Heart right ventricle (tissue), 16 donors: ENCODE measurements around the gene BCAS4. TPM values are rescaled to one million over a fixed set of nuclear protein-coding genes. Genes with fewer than 3 reads are reported as not detected.
"Not testable (repeated sequence)": the region's sequence is repeated elsewhere in the genome, so short reads cannot be mapped to it uniquely, and the experiment has no call there.

Experiments
- ATAC-seq, 8 donors: fragments of 200-7000 bp; cut with Tn5 transposase; one replicate each; pipeline ENCODE4 v1.9.1; 2020; ENCODE audit warnings: mild to moderate bottlenecking in 8 of 8, moderate library complexity in 8 of 8, moderate number of reproducible peaks in 1 of 8
- DNase-seq, 2 donors: peaks; one replicate each; pipeline ENCODE4 v3.0.0-alpha.2; 2020
- H3K27ac ChIP-seq, 10 donors: fragments of 200-600 bp; sonication (generic) in 2 of 10; one replicate each; pipeline versions ENCODE4 v1.5.0 to v1.8.0; 2020 to 2022; ENCODE audit warnings: mild to moderate bottlenecking in 3 of 10
- H3K27me3 ChIP-seq, 7 donors: fragments of 200-600 bp; one replicate each; pipeline ENCODE4 v1.8.0; 2021 to 2022; ENCODE audit warnings: mild to moderate bottlenecking in 2 of 7
- H3K36me3 ChIP-seq, 9 donors: fragments of 200-600 bp; sonication (generic) in 1 of 9; one replicate each; pipeline versions ENCODE4 v1.5.0 to v1.8.0; 2020 to 2022; ENCODE audit warnings: mild to moderate bottlenecking in 2 of 9
- H3K4me1 ChIP-seq, 9 donors: fragments of 200-600 bp; sonication (generic) in 1 of 9; one replicate each; pipeline versions ENCODE4 v1.5.0 to v1.8.0; 2020 to 2022; ENCODE audit warnings: mild to moderate bottlenecking in 4 of 9
- H3K4me3 ChIP-seq, 10 donors: fragments of 200-600 bp; sonication (generic) in 2 of 10; one replicate each; pipeline versions ENCODE4 v1.5.0 to v1.8.0; 2020 to 2022; ENCODE audit warnings: mild to moderate bottlenecking in 7 of 10, moderate library complexity in 2 of 10
- H3K9me3 ChIP-seq, 11 donors: fragments of 200-600 bp in 10 of 11; sonication (generic) in 2 of 11; one replicate each; pipeline versions ENCODE4 v1.5.0 to v1.8.0; 2013 to 2022; ENCODE audit warnings: mild to moderate bottlenecking in 2 of 11, control low read depth in 1 of 11, moderate library complexity in 1 of 11
- CTCF ChIP-seq, 9 donors: fragments of 200-600 bp; sonication (generic) in 2 of 9; IDR thresholded peaks; one replicate each; pipeline versions ENCODE4 v1.5.0 to v1.8.0; 2021 to 2022; ENCODE audit warnings: antibody characterized with exemption in 9 of 9, mild to moderate bottlenecking in 5 of 9, moderate library complexity in 1 of 9
- WGBS, 2 donors: extraction: QIAGEN DNeasy Blood & Tissue Kit; methylation state at CpG; one replicate each; pipeline ENCODE4 v1.1.7; 2013; ENCODE audit warnings: inconsistent platforms in 1 of 2; 5-methylcytosine and 5-hydroxymethylcytosine counted together
- intact Hi-C, 10 donors: fragments of 100-400 bp; cut with DNase I; formaldehyde crosslinking; loops; one replicate each; pipeline versions ENCODE4 v1.11.1 to v1.14.2; 2022
- polyA plus RNA-seq, 2 donors: library from polyadenylated mRNA; stranded (reverse); fragments of 200-250 nt; gene quantifications; one replicate each; pipeline ENCODE4 v1.2.3, GENCODE V29; 2013
- total RNA-seq, 10 donors: library from RNA; stranded (reverse); fragmentation: NEBNext Ultra II Directional in 3 of 10; extraction: Animal tissue kit (Norgen Biotek cat#: 25700) in 3 of 10; gene quantifications; one replicate each; pipeline versions ENCODE4 v1.2.1 to v1.2.4, GENCODE V29; 2021 to 2023
- donor health status: Arrhythmogenic right ventricular cardiomyopathy.
- donor health status: ischemic (EF 13 %, LVEDD 7.1; RV severe dilation, severe dysfunction).
- donor health status: healthy with polysubstance abuse.
- donor health status: DM: no; HTN: yes; CAD: no.
- donor health status: DM: no; HTN: no; CAD: no.
- donor health status: ischemic (EF 25% LVEDD 6.9; RV normal size, moderate dysfunction).
- donor health status: ischemic (EF 25% LVEDD 5.7; RV mildly dilated, moderate dysfunction).
- donor health status: healthy.
- donor health status: DM: yes; HTN: yes; CAD: no.
- donor health status: Ischemic cardiomyopathy.
- donor health status: ischemic (EF 35%, LVEDD 5.7; RV mildly dilated, moderate dysfunction).
- donor health status: nonischemic (EF 11% LVEDD 7.7; RV severe dilation, severe dysfunction).
- donor health status: DM: yes; HTN: yes; CAD: no.
- donor health status: PGD.
- donor health status: ischemic (EF 29% LVEDD 5.4; RV normal size, mild dysfunction).
- donor health status: nonischemic (EF 23%, LVEDD 6.1; RV moderate dilation, normal function).

The BCAS4 gene
- total and polyA plus RNA-seq, 12 donors = 0.54 to 3.6 (median 2.2) TPM

- no peak for ATAC-seq
- intact Hi-C loops = no loop called here
- 74 to 76% methylated on average over 2 of the region's 2 CpGs for WGBS, 2 donors
Observed at GRCh38 chr20:50777373-50777772, 17.5 kb upstream of the BCAS4 start.

GRCh38 chr20:50778994-50779393, 15.9 kb upstream of the BCAS4 start:
- H3K27ac ChIP-seq, H3K36me3 ChIP-seq, ATAC-seq, DNase-seq, H3K27me3 ChIP-seq, H3K4me3 ChIP-seq, intact Hi-C loops, H3K4me1 ChIP-seq, H3K9me3 ChIP-seq: not testable (repeated sequence)
- 91 to 96% methylated on average over 8 of the region's 8 CpGs for WGBS, 2 donors

More at GRCh38 chr20:50777373-50777772, 17.5 kb upstream of the BCAS4 start:
- H3K36me3 ChIP-seq = no peaks in the 10 kb centered on the region
- no peak overlapping the region for H3K4me3 ChIP-seq
- H3K27ac ChIP-seq = no peak overlapping the region
- H3K27me3 ChIP-seq = peaks cover 0 to 7% (median 6%) of the 10 kb centered on the region in 7 donors
- no peaks in the 10 kb centered on the region for H3K9me3 ChIP-seq
- no peak for DNase-seq
- H3K4me1 ChIP-seq = no peaks in the 10 kb centered on the region
- no peak for TF ChIP-seq CTCF (IDR thresholded peaks at IDR 0.05)

DNA sequence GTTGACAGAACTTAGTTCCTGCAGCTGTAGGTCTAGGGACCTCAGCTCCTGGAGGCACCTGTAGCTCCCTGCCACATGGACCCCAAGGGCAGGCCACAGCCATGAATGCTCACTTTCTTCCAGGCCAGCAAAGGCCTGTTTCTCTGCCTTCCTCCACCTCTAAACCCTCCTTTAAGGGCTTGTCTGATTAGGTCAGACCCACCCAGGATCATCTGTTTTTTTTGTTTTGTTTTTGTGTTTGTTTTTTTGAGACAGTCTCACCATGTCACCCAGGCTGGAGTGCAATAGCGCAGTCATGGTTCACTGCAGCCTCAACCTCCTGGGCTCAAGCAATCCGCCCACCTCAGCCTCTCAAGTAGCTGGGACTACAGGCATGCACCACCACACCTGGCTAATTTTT, 11.5 kb upstream of the BCAS4 start:
- Histone ChIP-seq H3K27ac (no peak overlapping the region), H3K9me3 (no peaks in the 10 kb centered on the region), H3K36me3 (no peaks in the 10 kb centered on the region), H3K4me1 (peaks cover 0 to 7% (median 0%) of the 10 kb centered on the region in 9 donors), H3K4me3 (no peak overlapping the region), H3K27me3 (peaks cover 0 to 7% (median 0%) of the 10 kb centered on the region in 7 donors)
- intact Hi-C loops = no loop called here
- TF ChIP-seq CTCF (IDR thresholded peaks at IDR 0.05) = no peak
- DNase-seq (no peak), ATAC-seq (no peak)
- 92 to 93% methylated on average over 2 of the region's 2 CpGs for WGBS, 2 donors

- peaks cover 0 to 7% (median 0%) of the 10 kb centered on the region in 7 donors for H3K27me3 ChIP-seq
- H3K4me1 ChIP-seq = peaks cover 0 to 9% (median 0%) of the 10 kb centered on the region in 9 donors
- TF ChIP-seq CTCF (IDR thresholded peaks at IDR 0.05) = no peak
- WGBS, 2 donors = 72 to 87% methylated on average over 6 of the region's 6 CpGs
- H3K9me3 ChIP-seq = no peaks in the 10 kb centered on the region
- no peak overlapping the region for H3K27ac ChIP-seq
- intact Hi-C loops = no loop called here
- no peak for ATAC-seq
- no peak overlapping the region for H3K4me3 ChIP-seq
- H3K36me3 ChIP-seq = no peaks in the 10 kb centered on the region
- DNase-seq = no peak
Observed at GRCh38 chr20:50783903-50784302, 11.0 kb upstream of the BCAS4 start.

DNA sequence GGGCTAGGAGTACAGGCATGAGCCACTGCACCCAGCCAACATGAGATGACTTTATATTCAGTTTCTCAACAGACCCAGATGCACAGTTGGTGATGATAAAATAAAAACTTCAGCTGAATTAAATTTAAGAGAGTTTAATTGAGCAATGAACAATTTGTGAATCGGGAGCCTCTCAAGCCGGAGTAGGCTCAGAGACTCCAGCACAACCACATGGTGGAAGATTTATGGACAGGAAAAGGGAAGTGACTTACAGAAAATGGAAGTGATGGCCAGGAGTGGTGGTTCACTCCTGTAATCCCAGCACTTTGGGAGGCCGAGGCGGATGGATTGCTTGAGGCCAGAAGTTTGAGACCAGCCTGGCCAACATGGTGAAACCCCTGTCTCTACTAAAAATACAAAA, 10.4 kb upstream of the BCAS4 start:
- ATAC-seq (no peak), DNase-seq (no peak)
- Histone ChIP-seq H3K27me3 (peaks cover 0 to 7% (median 0%) of the 10 kb centered on the region in 7 donors), H3K27ac (no peak overlapping the region), H3K36me3 (no peaks in the 10 kb centered on the region), H3K9me3 (no peaks in the 10 kb centered on the region), H3K4me1 (peaks cover 0 to 12% (median 0%) of the 10 kb centered on the region in 9 donors), H3K4me3 (no peak overlapping the region)
- no peak for TF ChIP-seq CTCF (IDR thresholded peaks at IDR 0.05)
- intact Hi-C loops = no loop called here
- 83 to 87% methylated on average over 4 of the region's 4 CpGs for WGBS, 2 donors
